ENCODE results near the gene ZFP42. TPM values are rescaled to one million over a fixed set of nuclear protein-coding genes. Genes with fewer than 3 reads are reported as not detected.
"Not testable (repeated sequence)": the region's sequence is repeated elsewhere in the genome, so short reads cannot be mapped to it uniquely, and the experiment has no call there.

Gene ZFP42
- polyA plus RNA-seq, 1 donor = 0.12 TPM

- no peak for DNase-seq
Measured at GRCh38 chr4:188021548-188022249, 26.1 kb downstream of the ZFP42 start.

GRCh38 chr4:188023682-188024081 is 28.1 kb downstream of the ZFP42 start:
- DNase-seq = no peak

GRCh38 chr4:188025476-188025875 is 29.9 kb downstream of the ZFP42 start:
- DNase-seq = no peak

- DNase-seq = no peak
Measured at GRCh38 chr4:188029114-188029513, 33.5 kb downstream of the ZFP42 start.

DNA sequence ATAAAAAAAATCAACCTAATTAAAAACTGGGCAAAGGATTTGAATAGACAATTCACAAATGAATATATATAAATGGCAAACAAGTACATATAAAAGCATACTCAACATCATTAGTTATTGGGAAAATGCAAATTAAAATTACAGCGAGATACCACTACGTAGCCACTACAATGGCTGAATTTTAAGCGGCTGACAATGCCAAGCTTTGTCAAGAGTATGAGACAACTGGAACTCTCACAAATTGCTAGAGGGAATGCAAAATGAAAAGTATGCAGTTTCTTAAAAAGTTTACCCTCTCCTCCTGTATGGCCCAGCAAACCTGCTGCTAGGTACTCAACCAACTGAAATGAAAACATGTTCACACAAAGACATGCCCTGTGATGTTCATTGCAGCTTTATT is 34.8 kb downstream of the ZFP42 start:
- no peak for DNase-seq

DNA sequence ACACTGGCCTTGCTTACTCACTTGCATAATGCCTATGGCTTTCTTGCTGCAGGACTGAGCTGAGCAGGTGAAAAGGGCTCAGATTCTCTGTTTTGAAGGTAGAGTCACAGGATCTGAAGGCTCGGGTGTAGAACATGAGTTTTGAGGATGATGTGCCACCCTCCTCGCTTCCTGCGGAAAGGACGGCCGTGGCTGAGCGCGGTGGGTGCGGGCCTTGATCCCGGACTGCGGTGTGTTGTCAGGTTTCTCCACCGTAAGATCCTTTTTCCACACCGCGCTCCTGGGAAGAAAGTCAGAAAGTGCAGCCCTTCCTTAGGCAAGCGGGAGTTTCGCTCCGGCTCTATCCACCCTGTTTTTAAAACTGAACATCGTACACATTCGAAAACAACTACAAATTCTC is 36.2 kb downstream of the ZFP42 start:
- DNase-seq = no peak

DNA sequence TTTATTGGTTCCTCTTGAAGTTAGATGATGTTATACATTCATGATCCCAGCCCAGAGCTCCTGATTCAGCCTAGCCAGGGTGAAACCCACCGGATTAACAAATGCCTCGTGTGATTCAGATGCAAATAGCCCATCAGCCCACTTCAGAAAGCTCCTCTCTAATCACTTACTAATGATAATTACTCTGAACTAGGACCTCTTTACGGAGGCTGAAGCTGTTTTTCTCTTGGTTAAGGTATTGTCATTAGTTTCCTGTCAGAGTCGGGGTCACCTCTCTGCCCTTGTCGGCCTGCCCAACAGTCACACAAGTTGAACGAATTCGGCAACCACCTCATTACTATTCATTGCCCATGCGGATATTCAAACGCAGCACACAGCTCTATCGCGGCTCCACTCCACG is 36.6 kb downstream of the ZFP42 start:
- no peak for DNase-seq

- DNase-seq = no peak
Measured at GRCh38 chr4:188032583-188032982, 37.0 kb downstream of the ZFP42 start.

DNA sequence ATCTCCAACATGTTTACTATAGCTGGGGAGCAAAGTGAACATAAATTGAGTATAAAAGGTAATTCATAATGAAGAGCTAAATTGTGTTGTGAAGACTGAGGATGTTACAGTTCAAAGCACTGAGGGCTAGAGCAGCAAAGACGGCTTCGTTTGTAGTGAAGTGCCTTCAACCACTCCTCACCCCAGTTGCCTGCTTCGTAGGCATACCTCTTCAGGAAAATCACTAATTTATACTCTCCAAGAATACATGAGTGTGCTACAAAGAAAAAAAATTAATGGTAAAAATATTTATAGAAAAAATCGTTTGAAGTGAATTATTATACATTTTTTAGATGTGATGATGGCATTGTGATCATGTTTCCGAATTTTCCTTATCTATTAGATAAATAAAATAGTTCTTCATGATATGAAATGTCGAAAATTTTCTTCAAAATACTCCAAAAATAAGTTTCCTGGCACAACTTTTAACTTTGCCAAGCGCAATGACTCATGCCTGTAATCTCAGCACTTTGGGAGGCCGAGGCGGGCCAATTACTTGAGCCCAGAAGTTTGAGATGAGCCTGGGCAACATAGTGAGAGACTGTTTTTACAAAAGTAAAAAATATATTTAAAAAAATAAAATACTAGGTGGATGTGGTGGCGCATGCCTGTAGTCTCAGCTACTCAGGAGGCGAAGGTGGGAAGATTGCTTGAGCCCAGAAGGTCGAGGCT is 41.6 kb downstream of the ZFP42 start:
- DNase-seq = no peak

- no peak for DNase-seq
Measured at GRCh38 chr4:188041721-188042120, 46.1 kb downstream of the ZFP42 start.

DNA sequence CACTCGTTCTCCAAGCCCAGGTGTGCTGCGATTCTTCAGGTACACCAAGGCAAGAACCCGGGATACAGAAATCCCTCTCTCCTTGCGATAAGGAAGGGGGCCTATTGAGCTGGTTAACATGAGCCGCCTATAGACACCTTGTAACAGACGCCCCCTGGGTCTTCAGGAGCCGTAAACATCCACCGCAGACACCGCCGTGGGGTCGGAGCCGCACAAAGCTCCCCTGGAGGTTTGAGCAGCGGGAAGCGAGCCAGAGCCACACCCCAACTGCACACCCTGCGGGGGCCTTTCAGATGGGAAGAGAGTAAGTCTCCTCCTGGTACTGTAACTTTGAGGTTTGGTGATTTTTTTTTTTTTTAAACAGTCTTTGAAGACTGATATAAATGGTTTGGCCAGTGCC is 46.6 kb downstream of the ZFP42 start:
- DNase-seq = no peak

GRCh38 chr4:188043154-188043553 is 47.6 kb downstream of the ZFP42 start:
- DNase-seq = no peak

DNA sequence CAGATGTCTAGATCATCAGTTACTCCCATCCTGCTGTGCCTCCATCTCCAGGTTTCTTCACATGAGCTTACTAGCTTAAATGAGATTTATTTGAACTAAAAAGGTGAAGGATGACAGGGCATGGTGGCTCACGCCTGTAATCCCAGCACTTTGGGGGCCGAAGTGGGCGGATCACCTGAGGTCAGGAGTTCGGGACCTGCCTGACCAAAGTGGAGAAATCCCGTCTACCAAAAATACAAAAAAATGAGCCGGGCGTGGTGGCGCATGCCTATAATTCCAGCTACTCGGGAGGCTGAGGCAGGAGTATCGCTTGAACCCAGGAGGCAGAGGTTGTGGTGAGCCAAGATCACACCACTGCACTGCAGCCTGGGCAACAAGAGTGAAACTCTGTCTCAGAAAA is 49.9 kb downstream of the ZFP42 start:
- not testable (repeated sequence) for DNase-seq

DNA sequence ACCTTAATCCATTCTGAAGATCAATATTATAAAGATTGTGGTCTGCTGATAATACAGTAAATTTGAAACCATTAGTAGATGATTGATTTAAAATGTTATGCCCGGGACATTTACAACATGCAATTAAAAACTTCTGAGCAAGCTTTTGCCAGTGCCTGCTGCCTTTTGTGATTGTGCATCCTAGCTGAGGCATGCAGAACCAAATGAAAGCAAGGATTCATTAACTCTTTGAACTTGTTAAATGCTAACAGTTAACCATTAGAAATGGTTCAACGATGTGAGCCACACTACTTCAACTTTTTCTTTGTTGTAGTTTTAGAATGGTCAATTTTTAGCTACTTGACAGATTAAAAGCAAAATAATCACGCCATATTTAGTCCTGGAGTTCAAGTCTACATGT is 51.1 kb downstream of the ZFP42 start:
- no peak for DNase-seq

- no peak for DNase-seq
Measured at GRCh38 chr4:188053302-188053701, 57.7 kb downstream of the ZFP42 start.

Other genes with a start within 250 kb of the ZFP42 start
- gene TRIML2, start 113.8 kb downstream of the ZFP42 start, polyA plus RNA-seq (ENCODE audit: insufficient read length) = not detected
- not detected for gene TRIML1, start 143.7 kb downstream of the ZFP42 start, polyA plus RNA-seq (ENCODE audit: insufficient read length)